PC-3 (cell line): ENCODE results near the gene RAI2.

Source experiments
- EZH2 ChIP-seq: fragments of 300-600 bp; sonication (generic); IDR thresholded peaks from one replicate; pipeline ENCODE4 v1.6.1; 2017; ENCODE audit warnings: antibody characterized with exemption, mild to moderate bottlenecking, low read length; ENCODE audit not compliant: unreplicated experiment
- EZH2phosphoT487 ChIP-seq: fragments of 300-600 bp; sonication (generic); IDR thresholded peaks from 2 replicates; pipeline ENCODE4 v1.6.1; 2018; ENCODE audit warnings: mild to moderate bottlenecking, antibody characterized with exemption, low read length, borderline replicate concordance
- TF ChIP-seq, protein P1 (sequence below): fragments of 300-600 bp; sonication (generic); conservative IDR thresholded peaks from 2 replicates; pipeline ENCODE4 v1.5.1; 2017; ENCODE audit warnings: antibody characterized with exemption, low read depth, mild to moderate bottlenecking, low read length

DNA sequence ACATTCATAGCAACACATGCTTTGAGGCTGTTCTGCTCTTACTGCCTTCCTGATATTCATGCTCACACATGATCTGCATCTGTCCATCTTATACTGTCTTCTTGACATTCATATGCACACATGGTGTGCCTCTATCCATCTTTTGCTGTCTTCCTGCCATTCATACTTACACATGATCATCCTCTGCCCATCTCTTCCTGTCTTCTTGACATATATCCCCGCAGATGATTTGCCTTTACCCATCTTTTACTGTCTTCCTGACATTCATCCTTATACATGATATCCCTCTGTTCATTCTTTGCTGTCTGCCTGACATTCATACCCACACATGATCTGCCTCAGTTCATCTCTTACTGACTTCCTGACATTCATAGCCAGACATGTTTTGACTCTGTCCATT is 87.0 kb downstream of the RAI2 start:
- TF ChIP-seq, protein P1, sequence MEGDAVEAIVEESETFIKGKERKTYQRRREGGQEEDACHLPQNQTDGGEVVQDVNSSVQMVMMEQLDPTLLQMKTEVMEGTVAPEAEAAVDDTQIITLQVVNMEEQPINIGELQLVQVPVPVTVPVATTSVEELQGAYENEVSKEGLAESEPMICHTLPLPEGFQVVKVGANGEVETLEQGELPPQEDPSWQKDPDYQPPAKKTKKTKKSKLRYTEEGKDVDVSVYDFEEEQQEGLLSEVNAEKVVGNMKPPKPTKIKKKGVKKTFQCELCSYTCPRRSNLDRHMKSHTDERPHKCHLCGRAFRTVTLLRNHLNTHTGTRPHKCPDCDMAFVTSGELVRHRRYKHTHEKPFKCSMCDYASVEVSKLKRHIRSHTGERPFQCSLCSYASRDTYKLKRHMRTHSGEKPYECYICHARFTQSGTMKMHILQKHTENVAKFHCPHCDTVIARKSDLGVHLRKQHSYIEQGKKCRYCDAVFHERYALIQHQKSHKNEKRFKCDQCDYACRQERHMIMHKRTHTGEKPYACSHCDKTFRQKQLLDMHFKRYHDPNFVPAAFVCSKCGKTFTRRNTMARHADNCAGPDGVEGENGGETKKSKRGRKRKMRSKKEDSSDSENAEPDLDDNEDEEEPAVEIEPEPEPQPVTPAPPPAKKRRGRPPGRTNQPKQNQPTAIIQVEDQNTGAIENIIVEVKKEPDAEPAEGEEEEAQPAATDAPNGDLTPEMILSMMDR: no peak
- TF ChIP-seq EZH2 (no peak), EZH2phosphoT487 (no peak)
